HEK293 (cell line): Measurements from ENCODE around the gene AGAP5.
A peak's percentile ranks its signal among the peaks of the same experiment; 100 is the strongest.

ENCODE experiments used
- BCL6B ChIP-seq: fragments of 450-650 bp; formaldehyde crosslinking; IDR thresholded peaks from 2 replicates; pipeline ENCODE4 v1.5.1; 2017; ENCODE audit warnings: missing biosample characterization, missing genetic modification characterization
- CTCF ChIP-seq: fragments of 450-650 bp; formaldehyde crosslinking; IDR thresholded peaks from 2 replicates; pipeline ENCODE4 v1.5.1; 2016; ENCODE audit warnings: missing biosample characterization, missing genetic modification characterization
- HOXA7 ChIP-seq: sonication (generic); formaldehyde crosslinking; IDR thresholded peaks from 2 replicates; pipeline ENCODE4 v1.8.1; 2022; ENCODE audit warnings: missing genetic modification reagents, borderline replicate concordance
- PATZ1 ChIP-seq: fragments of 450-650 bp; formaldehyde crosslinking; IDR thresholded peaks from 2 replicates; pipeline ENCODE4 v1.5.1; 2016; ENCODE audit warnings: missing biosample characterization, missing genetic modification characterization
- REST ChIP-seq: fragments of 450-650 bp; formaldehyde crosslinking; IDR thresholded peaks from 2 replicates; pipeline ENCODE4 v1.5.1; 2016; ENCODE audit warnings: missing biosample characterization, missing genetic modification characterization
- SCRT1 ChIP-seq: fragments of 450-650 bp; formaldehyde crosslinking; IDR thresholded peaks from 2 replicates; pipeline ENCODE4 v1.5.1; 2016; ENCODE audit warnings: missing biosample characterization, missing genetic modification characterization, borderline replicate concordance
- TCF7L2 ChIP-seq: IDR thresholded peaks from 2 replicates; pipeline ENCODE4 v1.6.1; 2011; ENCODE audit warnings: low read depth, mild to moderate bottlenecking, inconsistent platforms, low read length, moderate library complexity, borderline replicate concordance
- YY1 ChIP-seq: fragments of 450-650 bp; formaldehyde crosslinking; IDR thresholded peaks from 2 replicates; pipeline ENCODE4 v1.5.1; 2018; ENCODE audit warnings: missing biosample characterization, missing genetic modification characterization
- YY2 ChIP-seq: fragments of 450-650 bp; formaldehyde crosslinking; IDR thresholded peaks from 2 replicates; pipeline ENCODE4 v1.5.1; 2016; ENCODE audit warnings: missing biosample characterization, missing genetic modification characterization
- ZBTB21 ChIP-seq: fragments of 450-650 bp; formaldehyde crosslinking; IDR thresholded peaks from 2 replicates; pipeline ENCODE4 v1.5.1; 2017; ENCODE audit warnings: missing biosample characterization, missing genetic modification characterization
- ZFP3 ChIP-seq: fragments of 450-650 bp; formaldehyde crosslinking; IDR thresholded peaks from 2 replicates; pipeline ENCODE4 v1.5.1; 2016; ENCODE audit warnings: low read depth, missing biosample characterization, missing genetic modification characterization
- ZNF157 ChIP-seq: fragments of 450-650 bp; formaldehyde crosslinking; IDR thresholded peaks from 2 replicates; pipeline ENCODE4 v1.5.1; 2016; ENCODE audit warnings: missing biosample characterization, missing genetic modification characterization
- ZNF16 ChIP-seq: fragments of 450-650 bp; formaldehyde crosslinking; IDR thresholded peaks from 2 replicates; pipeline ENCODE4 v1.5.1; 2016; ENCODE audit warnings: low read depth, missing biosample characterization, missing genetic modification characterization
- ZNF404 ChIP-seq: fragments of 450-650 bp; formaldehyde crosslinking; IDR thresholded peaks from 2 replicates; pipeline ENCODE4 v1.5.1; 2017; ENCODE audit warnings: missing biosample characterization, missing genetic modification characterization
- ZNF521 ChIP-seq: fragments of 450-650 bp; formaldehyde crosslinking; IDR thresholded peaks from 2 replicates; pipeline ENCODE4 v1.5.1; 2017; ENCODE audit warnings: missing biosample characterization, mild to moderate bottlenecking, missing genetic modification characterization
- ZNF544 ChIP-seq: fragments of 450-650 bp; formaldehyde crosslinking; IDR thresholded peaks from 2 replicates; pipeline ENCODE4 v1.5.0; 2017; ENCODE audit warnings: missing biosample characterization, missing genetic modification characterization
- ZNF549 ChIP-seq: fragments of 450-650 bp; IDR thresholded peaks from 2 replicates; pipeline ENCODE4 v1.5.1; 2018; ENCODE audit warnings: missing biosample characterization, missing genetic modification characterization, mild to moderate bottlenecking, inconsistent platforms, moderate library complexity
- ZNF600 ChIP-seq: fragments of 450-650 bp; formaldehyde crosslinking; IDR thresholded peaks from 2 replicates; pipeline ENCODE4 v1.5.1; 2016; ENCODE audit warnings: missing biosample characterization, missing genetic modification characterization
- ZNF629 ChIP-seq: fragments of 450-650 bp; formaldehyde crosslinking; IDR thresholded peaks from 2 replicates; pipeline ENCODE4 v1.5.1; 2017; ENCODE audit warnings: missing biosample characterization, missing genetic modification characterization
- ZNF664 ChIP-seq: fragments of 450-650 bp; formaldehyde crosslinking; IDR thresholded peaks from 2 replicates; pipeline ENCODE4 v1.5.1; 2016; ENCODE audit warnings: missing biosample characterization, missing genetic modification characterization
- ZNF677 ChIP-seq: fragments of 450-650 bp; IDR thresholded peaks from 2 replicates; pipeline ENCODE4 v1.5.0; 2018; ENCODE audit warnings: missing biosample characterization, mild to moderate bottlenecking, missing genetic modification characterization, moderate library complexity
- ZNF692 ChIP-seq: fragments of 450-650 bp; formaldehyde crosslinking; IDR thresholded peaks from 2 replicates; pipeline ENCODE4 v1.5.1; 2016; ENCODE audit warnings: missing biosample characterization, missing genetic modification characterization
- ZNF704 ChIP-seq: fragments of 450-650 bp; formaldehyde crosslinking; IDR thresholded peaks from 2 replicates; pipeline ENCODE4 v1.5.1; 2016; ENCODE audit warnings: missing biosample characterization, missing genetic modification characterization
- ZNF76 ChIP-seq: fragments of 450-650 bp; formaldehyde crosslinking; IDR thresholded peaks from 2 replicates; pipeline ENCODE4; 2016; ENCODE audit warnings: low read depth, missing biosample characterization, missing genetic modification characterization, borderline replicate concordance
- ZNF776 ChIP-seq: fragments of 450-650 bp; formaldehyde crosslinking; IDR thresholded peaks from 2 replicates; pipeline ENCODE4 v1.5.0; 2017; ENCODE audit warnings: missing biosample characterization, missing genetic modification characterization, borderline replicate concordance
- ZNF843 ChIP-seq: fragments of 450-650 bp; formaldehyde crosslinking; IDR thresholded peaks from 2 replicates; pipeline ENCODE4 v1.5.1; 2016; ENCODE audit warnings: missing biosample characterization, missing genetic modification characterization
- ZSCAN23 ChIP-seq: fragments of 450-650 bp; formaldehyde crosslinking; IDR thresholded peaks from 2 replicates; pipeline ENCODE4 v1.5.1; 2016; ENCODE audit warnings: missing biosample characterization, missing genetic modification characterization
- ZXDB ChIP-seq: fragments of 450-650 bp; formaldehyde crosslinking; IDR thresholded peaks from 2 replicates; pipeline ENCODE4 v1.5.1; 2016; ENCODE audit warnings: missing biosample characterization, missing genetic modification characterization

Gene AGAP5

GRCh38 chr10:73730153-73730906 is 32.4 kb upstream of the AGAP5 start (continued):
- TF ChIP-seq ZNF157 (tag by site-specific recombination) (no peak), HOXA7 (CRISPR knock-in tag) (no peak), ZSCAN23 (tag by site-specific recombination) (peak; percentile 52; the same call in 1 of the 2 replicates), CTCF (no peak), ZNF629 (tag by site-specific recombination) (peak; percentile 88), ZNF692 (tag by site-specific recombination) (peak; percentile 92), ZNF76 (peak; percentile 88), SCRT1 (tag by site-specific recombination) (peak; percentile 94), ZNF521 (tag by site-specific recombination) (no peak), ZNF544 (no peak), ZXDB (tag by site-specific recombination) (peak; percentile 91), REST (peak; percentile 75; the same call in 1 of the 2 replicates), ZNF843 (tag by site-specific recombination) (no peak), ZNF704 (tag by site-specific recombination) (peak; percentile 69; the same call in 1 of the 2 replicates), ZBTB21 (tag by site-specific recombination) (0 out of 2 replicates have a peak, but pooled peaks have one; percentile 52), ZNF600 (tag by site-specific recombination) (peak; percentile 97), ZNF677 (tag by site-specific recombination) (no peak), ZNF776 (tag by site-specific recombination) (no peak), ZNF404 (tag by site-specific recombination) (no peak), BCL6B (tag by site-specific recombination) (no peak), YY1 (tag by site-specific recombination) (peak; percentile 59; the same call in 1 of the 2 replicates), ZNF549 (tag by site-specific recombination) (no peak), TCF7L2 (no peak), ZFP3 (tag by site-specific recombination) (no peak), YY2 (tag by site-specific recombination) (no peak), PATZ1 (tag by site-specific recombination) (peak; percentile 75), ZNF16 (no peak), ZNF664 (tag by site-specific recombination) (no peak)
